GM23248 (cell line): ENCODE results near the gene LPP.

Source experiments
- EZH2 ChIP-seq: fragments of 200-600 bp; sonication (generic); IDR thresholded peaks from 2 replicates; pipeline ENCODE4 v1.6.1; 2018; ENCODE audit warnings: antibody characterized with exemption, mild to moderate bottlenecking; ENCODE audit not compliant: insufficient read depth, poor library complexity, severe bottlenecking
- EZH2phosphoT487 ChIP-seq: fragments of 200-600 bp; sonication (generic); IDR thresholded peaks from 2 replicates; pipeline ENCODE4 v1.6.1; 2018; ENCODE audit warnings: antibody characterized with exemption, moderate library complexity, mild to moderate bottlenecking, low read depth; ENCODE audit not compliant: insufficient read depth

DNA sequence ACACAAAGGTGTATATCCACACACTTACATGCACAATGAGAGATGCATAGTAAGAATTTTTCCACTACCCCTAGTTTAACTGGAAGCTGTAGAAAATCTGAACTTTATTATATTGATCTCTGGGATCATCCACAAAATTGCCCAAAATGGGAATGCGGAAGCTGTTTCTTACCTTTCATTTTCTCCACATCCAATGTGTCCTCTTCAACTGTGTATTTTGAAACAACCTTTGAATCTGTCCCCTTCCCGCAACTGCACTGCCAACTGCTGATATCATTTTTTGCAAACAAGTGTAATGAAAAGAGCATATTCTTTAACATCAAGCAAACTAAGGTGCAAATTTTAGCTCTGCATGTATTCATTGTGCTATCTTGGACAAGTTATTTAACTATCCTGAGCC, 590.2 kb downstream of the LPP start:
- TF ChIP-seq EZH2phosphoT487 = no peak
- no peak for TF ChIP-seq EZH2
